Osteocyte (in vitro differentiated cells): ENCODE data around the gene SEPTIN8. TPM values are rescaled to one million over a fixed set of nuclear protein-coding genes. Genes with fewer than 3 reads are reported as not detected.

Experiments used
- DNase-seq: peaks from one replicate; pipeline ENCODE4 v3.0.0; 2021; ENCODE audit warnings: mixed read lengths; ENCODE audit not compliant: unreplicated experiment; ENCODE audit errors: extremely low spot score
- H3K27ac Mint-ChIP-seq: one replicate; pipeline ENCODE4 v1.8.0; 2021; ENCODE audit warnings: mild to moderate bottlenecking, mixed read lengths; ENCODE audit not compliant: unreplicated experiment
- H3K27me3 Mint-ChIP-seq: one replicate; pipeline ENCODE4 v1.8.0; 2021; ENCODE audit warnings: mixed read lengths; ENCODE audit not compliant: unreplicated experiment
- H3K36me3 Mint-ChIP-seq: one replicate; pipeline ENCODE4 v1.8.0; 2021; ENCODE audit warnings: mixed read lengths; ENCODE audit not compliant: unreplicated experiment
- H3K4me1 Mint-ChIP-seq: one replicate; pipeline ENCODE4 v1.8.0; 2021; ENCODE audit warnings: mixed read lengths; ENCODE audit not compliant: unreplicated experiment
- H3K4me3 Mint-ChIP-seq: one replicate; pipeline ENCODE4 v1.8.0; 2021; ENCODE audit warnings: mild to moderate bottlenecking, moderate library complexity, mixed read lengths; ENCODE audit not compliant: unreplicated experiment
- H3K9me3 Mint-ChIP-seq: one replicate; pipeline ENCODE4 v1.8.0; 2021; ENCODE audit warnings: mixed read lengths; ENCODE audit not compliant: unreplicated experiment
- CTCF ChIP-seq: fragments of 200-600 bp; sonication (generic); IDR thresholded peaks from 2 replicates; pipeline ENCODE4 v1.5.0; 2021; ENCODE audit warnings: antibody characterized with exemption, mild to moderate bottlenecking, moderate library complexity
- total RNA-seq: library from RNA; stranded (reverse); gene quantifications from 2 replicates; pipeline ENCODE4 v1.2.1, GENCODE V29; 2021

The SEPTIN8 gene
- total RNA-seq, 1 donor from 2014 or later = 57.9 TPM

GRCh38 chr5:132785365-132785764 lies 8.3 kb upstream of the SEPTIN8 start:
- no peaks in the 10 kb centered on the region for H3K9me3 Mint-ChIP-seq
- H3K4me1 Mint-ChIP-seq = peaks cover 4% of the 10 kb centered on the region
- H3K27me3 Mint-ChIP-seq = peaks cover under 1% of the 10 kb centered on the region
- no peak for DNase-seq
- no peaks in the 10 kb centered on the region for H3K36me3 Mint-ChIP-seq
- TF ChIP-seq CTCF = no peak
- no peak overlapping the region for H3K4me3 Mint-ChIP-seq
- peak overlapping the region; percentile 2 for H3K27ac Mint-ChIP-seq

- Mint-ChIP-seq H3K27me3 (no peaks in the 10 kb centered on the region), H3K27ac (no peak overlapping the region), H3K4me3 (no peak overlapping the region), H3K4me1 (peaks cover 4% of the 10 kb centered on the region), H3K9me3 (no peaks in the 10 kb centered on the region), H3K36me3 (no peaks in the 10 kb centered on the region)
- DNase-seq = no peak
- no peak for TF ChIP-seq CTCF
Measured at GRCh38 chr5:132782101-132782500, 5.1 kb upstream of the SEPTIN8 start.

- Mint-ChIP-seq H3K27me3 (no peaks in the 10 kb centered on the region), H3K9me3 (no peaks in the 10 kb centered on the region), H3K36me3 (no peaks in the 10 kb centered on the region), H3K4me1 (peaks cover 6% of the 10 kb centered on the region), H3K4me3 (no peak overlapping the region), H3K27ac (no peak overlapping the region)
- TF ChIP-seq CTCF = no peak
- DNase-seq = no peak
Measured at GRCh38 chr5:132781029-132781428, 4.0 kb upstream of the SEPTIN8 start.

GRCh38 chr5:132780577-132780976 lies 3.5 kb upstream of the SEPTIN8 start:
- no peaks in the 10 kb centered on the region for H3K9me3 Mint-ChIP-seq
- H3K36me3 Mint-ChIP-seq = no peaks in the 10 kb centered on the region
- no peak for TF ChIP-seq CTCF
- H3K27ac Mint-ChIP-seq = no peak overlapping the region
- H3K27me3 Mint-ChIP-seq = no peaks in the 10 kb centered on the region
- no peak for DNase-seq
- no peak overlapping the region for H3K4me3 Mint-ChIP-seq
- peaks cover 11% of the 10 kb centered on the region for H3K4me1 Mint-ChIP-seq

GRCh38 chr5:132779961-132780360 lies 2.9 kb upstream of the SEPTIN8 start:
- no peak for TF ChIP-seq CTCF

More at GRCh38 chr5:132779961-132780360, 2.9 kb upstream of the SEPTIN8 start:
- Mint-ChIP-seq H3K36me3 (no peaks in the 10 kb centered on the region), H3K9me3 (no peaks in the 10 kb centered on the region), H3K27me3 (no peaks in the 10 kb centered on the region), H3K27ac (no peak overlapping the region), H3K4me1 (peaks cover 13% of the 10 kb centered on the region), H3K4me3 (peak overlapping the region; percentile 4)
- DNase-seq = no peak
